CMK (cell line): Measurements from ENCODE around the gene IGF1R.

Source experiments
- DNase-seq: peaks from one replicate; pipeline ENCODE4 v3.0.0-alpha.2; 2010; ENCODE audit warnings: low read depth

Gene IGF1R

DNA sequence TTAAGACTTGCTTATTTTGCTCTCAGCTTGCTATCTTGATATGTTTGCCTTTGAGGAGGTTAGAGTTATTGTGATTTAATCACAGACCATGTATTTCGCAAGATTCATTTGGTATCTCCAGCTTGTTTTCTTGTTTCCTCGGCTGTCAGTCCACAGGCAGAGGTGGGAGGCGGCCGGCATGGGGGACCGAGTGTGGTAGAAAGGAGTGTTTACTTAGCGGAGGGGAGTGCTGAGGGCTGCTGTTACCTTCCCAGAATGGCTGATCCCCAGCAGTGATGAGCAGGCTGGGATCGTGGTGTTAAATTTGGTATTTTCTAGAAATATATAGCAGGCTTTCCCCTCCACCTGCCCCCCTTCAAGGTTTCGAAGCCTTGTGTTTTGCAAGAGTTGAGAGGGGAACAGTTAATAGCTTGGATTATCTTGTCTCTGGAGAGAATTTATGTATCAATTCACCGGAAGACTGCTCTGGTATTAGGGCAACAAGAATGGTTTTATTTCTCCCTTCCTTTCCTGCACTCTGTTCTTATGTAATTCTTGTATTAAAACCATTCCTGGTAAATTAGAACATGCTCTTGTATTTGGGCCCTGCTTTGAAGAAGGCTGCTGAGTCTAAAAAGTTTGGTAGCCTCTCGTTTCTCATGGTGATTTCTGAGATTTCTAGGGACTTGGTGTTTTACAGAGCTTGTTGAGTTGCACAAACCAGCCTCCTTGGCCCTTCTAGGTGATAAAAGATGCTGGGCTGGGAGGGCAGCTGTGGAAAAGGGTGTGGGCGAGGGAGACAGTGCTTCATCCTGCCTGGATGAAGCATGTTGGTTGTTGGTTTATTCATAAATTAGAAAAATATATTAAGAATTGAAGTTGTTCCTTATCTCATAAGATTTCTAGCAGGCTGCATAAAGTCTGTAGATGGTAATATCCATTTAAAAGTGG is 151.4 kb downstream of the IGF1R start:
- no peak for DNase-seq

DNA sequence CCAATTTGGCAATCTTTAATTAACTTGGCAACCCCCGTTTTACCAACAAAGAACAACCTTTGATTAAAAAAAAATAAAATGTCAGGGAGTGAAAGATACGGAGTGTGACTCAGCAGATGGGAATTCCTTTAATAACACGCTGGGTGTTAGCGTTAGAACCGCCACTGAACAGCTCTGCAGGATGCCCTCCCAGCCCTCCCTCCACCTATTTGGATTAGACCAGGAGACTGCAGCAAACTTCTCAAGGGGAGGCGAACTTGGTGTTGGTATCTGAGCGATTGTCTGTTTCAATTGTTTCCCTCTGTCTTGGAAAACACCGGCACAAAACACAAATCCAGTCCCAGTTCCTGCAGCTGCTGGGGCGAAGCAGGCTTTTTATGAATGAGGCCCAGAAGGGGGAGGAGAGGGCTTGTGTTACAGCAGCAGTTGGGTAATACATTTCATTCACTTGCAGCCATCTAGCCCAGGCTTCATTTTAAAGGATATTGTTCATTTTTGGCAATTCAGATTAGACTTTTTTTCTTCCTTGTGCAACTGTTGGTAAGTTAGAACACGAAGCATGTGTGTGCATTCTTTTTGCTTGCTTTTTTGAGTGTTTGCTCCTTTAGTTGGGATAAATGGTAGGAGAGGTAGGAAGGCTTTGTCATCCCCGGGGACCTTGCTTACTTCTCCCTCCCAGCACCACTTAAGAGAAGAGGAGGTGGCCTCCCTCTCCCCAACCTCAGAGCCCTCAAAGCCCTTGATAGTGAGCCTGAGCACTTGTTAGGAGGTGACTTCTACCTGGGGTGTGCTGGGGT is 152.3 kb downstream of the IGF1R start:
- DNase-seq: no peak

DNA sequence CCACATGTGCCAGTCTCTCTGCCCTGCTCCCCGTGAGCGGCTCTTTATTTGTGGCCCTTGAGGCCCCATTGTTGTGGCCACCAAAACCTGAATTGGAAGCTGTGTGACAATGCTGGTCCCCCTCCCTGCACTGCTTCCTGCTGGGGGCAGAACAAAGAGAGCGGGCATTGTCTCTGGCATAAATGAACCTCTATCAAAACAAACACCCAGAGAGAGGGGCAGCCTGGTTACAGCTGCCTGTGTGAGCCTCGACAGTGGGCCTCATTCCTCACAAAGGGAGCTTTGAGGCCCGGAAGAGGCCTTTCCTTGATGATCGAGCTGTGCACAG is 152.9 kb downstream of the IGF1R start:
- DNase-seq: no peak

DNA sequence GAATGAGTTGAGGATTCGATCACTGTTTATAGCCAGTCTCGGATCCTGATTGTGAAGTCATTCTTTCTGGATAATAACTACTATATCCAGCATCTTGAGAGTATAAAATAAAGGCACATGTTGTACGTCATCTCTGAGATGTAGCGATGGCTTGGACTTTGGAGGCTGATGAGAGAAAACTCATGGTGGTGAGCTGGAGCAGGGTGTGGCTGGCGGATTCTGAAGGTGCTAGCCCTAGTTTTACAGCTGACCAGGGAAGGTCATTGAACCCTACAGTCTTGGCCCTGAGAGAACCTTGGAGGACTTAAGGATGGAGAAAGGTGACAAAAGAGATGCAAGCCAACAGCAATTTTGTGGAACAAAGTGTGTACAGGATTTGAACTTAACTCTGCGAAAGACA is 153.8 kb downstream of the IGF1R start:
- no peak for DNase-seq

DNA sequence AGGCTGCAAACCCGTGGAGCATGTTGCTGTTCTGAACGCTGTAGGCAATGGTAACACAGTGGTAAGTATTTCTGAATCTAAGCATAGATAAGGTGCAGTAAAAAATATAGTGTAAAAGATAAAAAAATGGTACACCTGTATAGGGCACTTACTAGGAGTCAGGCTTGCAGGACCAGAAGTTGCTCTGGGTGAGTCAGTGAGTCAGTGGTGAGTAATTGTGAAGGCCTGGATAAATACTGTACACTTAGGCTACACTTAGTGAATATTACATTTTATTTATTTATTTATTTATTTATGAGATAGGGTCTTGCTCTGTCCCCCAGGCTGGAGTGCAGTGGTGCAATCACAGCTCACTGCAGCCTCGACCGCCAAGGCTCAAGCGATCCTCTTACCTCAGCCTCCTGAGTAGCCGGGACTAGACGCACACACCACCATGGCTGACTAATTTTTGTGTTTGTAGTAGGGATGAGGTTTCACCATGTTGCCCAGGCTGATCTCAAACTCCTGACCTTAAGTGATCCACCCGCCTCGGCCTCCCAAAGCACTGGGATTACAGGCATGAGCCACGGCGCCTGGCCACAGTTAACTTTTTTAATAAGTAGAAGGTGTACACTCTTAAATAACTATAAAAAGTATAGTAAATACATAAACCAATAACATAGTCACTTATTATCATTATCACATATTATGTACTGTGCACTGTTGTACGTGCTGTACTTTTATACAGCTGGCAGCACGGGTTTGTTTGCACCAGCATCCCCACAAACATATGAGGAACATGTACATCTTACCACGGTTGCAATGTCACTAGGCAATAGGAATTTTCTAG is 155.1 kb downstream of the IGF1R start:
- no peak for DNase-seq

DNA sequence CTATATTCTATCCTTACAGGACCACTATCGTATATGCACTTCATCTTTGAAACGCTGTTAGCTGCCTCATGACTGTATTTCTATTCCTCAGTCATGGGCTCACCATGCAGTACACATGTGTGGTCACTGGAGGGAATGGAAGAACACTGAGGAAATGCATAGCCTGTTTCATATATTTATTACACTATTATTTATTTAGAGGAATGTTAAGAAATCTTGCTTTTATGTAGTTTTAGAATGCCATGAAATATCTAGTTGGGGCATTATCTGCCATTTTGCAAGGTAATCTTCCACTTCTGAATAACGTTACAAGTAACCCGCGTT is 155.7 kb downstream of the IGF1R start:
- no peak for DNase-seq

DNA sequence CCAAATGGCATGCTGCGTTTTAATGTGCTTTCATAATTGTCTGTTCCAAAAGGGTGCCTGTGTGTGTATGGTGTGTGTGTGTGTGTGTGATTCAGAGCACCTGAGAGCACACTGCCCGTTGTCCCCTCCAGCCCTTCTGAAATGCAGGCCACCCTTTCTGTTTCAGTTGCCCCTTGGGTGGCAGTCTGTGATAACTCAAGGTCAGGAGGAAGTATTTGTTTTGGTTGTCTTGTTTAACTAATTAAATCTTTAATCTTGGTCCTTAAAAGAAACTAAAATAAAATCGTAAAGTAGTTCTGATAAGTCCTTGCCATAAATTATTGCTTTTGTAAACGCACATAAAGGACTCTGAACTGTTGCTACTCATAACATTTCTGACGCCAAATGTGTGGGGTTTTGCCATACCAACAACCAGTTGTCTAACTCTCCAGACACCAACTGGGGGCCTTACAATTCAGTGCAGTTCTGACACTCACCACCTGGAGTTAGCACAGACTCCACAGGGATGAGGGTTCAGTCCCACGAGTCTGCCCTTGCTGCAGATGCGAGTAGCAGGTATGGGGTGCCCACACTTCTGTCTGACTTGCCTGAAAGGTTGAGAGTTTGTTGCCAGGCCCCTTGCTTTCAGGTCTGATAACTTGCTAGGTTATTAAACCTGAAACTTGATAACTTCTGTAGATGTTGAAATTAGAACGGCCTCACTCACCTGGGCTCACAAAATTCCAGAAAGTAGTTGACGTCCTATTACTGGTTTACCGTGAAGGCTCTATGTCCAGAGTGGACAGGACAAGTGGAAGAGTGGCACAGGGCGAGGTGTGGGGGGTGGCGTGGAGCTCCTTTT is 157.3 kb downstream of the IGF1R start:
- DNase-seq: no peak

DNA sequence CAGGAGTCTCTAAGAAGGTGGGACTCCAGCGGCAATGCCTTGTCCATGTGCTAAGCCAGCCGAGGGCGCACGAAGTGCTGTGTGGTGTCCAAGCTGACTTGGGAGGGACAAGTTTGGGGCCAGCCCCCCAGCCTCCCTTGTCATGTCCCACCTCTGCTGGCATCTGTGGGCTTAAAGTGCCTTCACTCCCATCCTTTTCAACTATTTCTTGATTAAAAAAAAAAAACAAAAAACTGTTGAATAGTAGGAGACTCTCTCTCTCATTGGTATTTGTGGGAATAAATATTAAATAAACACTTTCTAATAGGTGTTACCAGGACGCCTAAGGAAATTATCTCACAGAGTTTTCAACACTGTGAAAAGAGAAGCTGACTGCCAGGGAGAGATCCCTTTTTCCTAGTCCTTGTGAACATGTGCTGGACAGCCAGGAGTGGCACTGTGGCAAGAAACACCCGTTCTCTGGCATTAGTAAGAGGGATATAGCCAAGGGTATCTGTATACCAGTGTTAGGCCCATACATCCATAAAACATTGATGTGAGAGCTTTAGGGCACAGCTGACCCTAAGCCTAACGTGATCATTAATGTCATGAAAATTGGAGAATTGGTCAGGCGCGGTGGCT is 158.0 kb downstream of the IGF1R start:
- no peak for DNase-seq

DNA sequence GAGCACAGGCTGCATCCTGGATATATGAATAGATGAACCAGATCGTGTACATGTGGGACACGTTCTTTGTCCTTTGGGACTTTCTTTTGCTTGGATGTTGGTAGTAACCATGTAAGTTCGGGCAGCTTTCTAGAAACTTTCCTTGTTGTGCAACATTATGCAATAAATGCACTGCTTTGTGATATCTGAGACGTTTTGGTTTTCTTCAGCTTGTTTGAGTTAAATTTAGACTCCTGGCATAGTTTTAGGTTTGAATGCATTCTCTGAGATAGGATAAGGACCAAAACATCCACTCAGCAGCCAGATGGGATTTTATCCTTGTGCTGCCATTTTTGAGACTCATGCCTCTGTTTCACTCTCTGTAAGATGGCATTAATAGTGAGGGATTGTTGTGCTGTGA is 158.9 kb downstream of the IGF1R start:
- DNase-seq: no peak

DNA sequence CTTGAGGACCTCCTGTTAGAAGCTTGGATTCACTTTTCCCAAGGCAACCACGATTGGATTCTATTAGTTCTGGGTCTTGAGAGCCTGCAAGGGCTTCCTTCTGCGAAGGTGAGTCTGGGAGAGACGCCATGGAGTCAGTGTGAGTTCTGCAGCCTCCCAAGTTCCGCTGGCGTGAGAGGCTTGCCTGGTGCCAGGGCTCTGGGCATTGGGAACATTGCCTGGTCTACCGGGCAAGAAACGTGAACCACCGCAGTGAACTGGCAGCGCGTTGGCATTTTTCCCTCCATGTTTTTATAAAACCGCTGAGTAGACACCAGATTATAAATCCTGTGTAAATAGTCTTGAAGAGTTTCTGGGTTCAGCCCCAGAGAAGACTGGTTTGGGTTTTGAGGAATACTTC is 160.9 kb downstream of the IGF1R start:
- DNase-seq: no peak

DNA sequence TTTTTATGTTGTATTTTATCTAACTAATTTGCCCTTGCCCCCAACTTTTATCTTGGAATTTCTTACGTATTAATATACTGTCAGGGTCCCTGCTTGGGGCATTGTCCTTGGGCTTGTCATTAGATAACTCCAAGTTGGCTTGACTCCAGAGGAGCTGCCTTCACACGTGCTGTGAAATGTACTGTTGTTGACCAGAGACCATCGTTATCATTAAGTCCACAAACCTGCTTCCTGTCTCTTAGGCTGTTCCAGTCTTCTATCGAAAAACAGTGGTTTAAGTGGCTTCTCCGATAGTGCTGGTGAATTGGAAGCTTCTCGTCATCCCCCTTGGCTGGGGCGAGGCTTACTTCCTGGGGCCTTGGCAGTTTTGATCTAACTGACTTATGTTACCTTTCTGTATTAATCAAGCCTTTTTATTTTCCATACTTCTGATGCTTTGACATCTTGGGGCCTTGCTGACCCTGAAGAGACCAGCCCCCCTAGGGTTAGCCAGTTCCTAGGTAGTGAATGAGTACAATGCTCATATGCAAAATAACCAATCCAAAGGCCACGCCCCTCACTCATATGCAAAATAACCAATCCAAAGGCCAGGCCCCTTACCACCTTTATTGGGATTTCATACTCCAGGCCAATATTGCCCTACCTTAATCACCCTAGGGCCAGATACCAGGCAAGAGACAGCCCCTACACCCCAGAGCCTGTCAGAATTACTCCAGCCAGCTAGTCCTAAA is 164.5 kb downstream of the IGF1R start:
- DNase-seq: peak; percentile 96

DNA sequence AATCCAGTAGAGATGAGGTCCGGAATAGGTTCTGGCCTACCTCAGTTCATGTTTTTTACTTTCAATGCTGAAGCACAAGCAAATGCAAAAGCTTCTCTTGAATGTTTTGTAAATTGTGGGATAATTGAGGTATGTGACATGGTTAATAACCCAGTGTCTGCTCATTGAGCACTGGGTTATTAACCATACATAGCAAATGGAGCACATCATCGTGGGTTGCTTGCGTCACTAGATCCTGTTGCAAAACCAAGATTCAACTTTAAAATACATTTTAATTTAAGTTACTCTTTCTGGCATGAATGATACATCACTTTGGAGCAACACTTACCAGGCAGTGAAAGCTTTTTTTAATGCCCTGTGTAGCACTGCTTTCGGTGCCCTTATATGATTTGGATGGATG is 165.6 kb downstream of the IGF1R start:
- no peak for DNase-seq

DNA sequence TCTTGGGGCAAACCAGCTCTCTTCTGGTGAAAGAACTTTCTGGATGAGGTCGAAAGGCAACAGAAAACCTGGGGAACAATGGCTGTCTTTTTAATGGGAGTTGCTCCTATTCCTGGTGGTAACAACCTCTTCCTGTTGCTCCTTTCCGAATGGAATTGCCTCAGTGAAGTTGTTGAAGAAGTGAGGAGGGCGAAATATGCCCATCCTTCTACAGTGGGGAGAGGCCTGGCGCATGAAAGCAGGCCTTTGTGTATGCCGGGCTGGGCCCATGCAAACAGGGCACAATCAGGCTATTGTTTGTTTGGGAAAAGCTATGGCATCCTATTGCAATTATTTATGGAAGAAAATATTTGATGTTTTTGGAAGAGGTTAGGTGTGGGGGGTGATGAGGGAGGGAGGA is 166.9 kb downstream of the IGF1R start:
- no peak for DNase-seq

DNA sequence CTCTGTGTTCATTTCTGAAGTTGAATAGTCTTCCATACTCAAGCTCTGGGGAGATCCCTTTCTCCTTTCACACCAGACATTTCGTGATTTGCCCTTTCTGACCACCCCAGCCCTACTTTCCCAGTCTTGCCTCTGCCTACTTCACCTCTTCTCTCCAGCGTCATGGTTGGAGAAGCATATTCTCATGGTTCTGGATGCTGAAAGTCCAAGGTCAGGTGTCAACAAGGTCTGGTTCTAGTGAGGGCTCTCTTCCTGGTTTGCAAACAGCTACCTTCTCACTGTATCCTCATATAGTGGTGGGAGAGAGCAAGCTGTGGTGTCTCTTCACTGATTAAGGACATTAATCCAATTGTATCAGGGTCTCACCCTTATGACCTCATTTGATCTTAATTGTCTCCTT is 169.4 kb downstream of the IGF1R start:
- no peak for DNase-seq

DNA sequence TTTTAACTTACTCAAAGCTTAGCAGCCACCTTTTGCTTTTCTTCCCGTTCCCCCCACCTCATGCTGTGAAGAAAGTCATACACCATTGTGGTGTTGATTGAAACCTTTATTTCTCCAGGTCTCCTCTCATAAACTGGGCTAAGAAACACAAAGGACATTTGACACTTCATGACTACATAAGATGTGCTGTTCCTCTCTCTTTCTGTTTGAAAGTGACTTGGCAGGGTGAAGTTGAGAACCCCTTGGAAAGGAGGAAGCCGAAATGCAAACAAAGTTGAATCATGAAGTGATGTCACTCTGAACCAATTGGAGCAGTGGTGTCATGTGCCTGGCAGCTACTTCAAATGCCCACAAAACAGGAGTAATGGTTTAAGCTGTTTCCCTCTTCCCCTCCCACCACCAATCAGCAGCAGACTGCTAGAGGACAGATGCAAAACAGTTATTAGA is 174.7 kb downstream of the IGF1R start:
- DNase-seq: no peak

DNA sequence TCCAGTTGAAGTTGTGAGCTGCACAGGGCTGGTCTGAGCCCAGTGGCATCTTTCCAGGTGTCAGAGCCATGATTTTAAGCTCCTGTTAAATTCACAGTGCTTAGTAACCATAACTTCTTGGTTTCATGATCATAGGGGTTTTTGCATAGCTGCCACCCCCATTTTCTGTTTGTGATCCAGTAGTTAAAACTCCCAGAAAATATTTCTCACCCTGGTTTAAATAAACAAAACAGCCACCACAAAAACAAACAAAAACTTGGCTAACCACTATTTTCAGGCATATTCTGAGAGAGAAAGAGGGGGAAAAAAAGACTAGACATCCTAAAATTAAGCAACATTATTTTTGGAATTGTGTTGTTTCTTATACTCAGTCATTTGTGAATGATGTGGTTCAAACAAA is 175.3 kb downstream of the IGF1R start:
- DNase-seq: no peak

DNA sequence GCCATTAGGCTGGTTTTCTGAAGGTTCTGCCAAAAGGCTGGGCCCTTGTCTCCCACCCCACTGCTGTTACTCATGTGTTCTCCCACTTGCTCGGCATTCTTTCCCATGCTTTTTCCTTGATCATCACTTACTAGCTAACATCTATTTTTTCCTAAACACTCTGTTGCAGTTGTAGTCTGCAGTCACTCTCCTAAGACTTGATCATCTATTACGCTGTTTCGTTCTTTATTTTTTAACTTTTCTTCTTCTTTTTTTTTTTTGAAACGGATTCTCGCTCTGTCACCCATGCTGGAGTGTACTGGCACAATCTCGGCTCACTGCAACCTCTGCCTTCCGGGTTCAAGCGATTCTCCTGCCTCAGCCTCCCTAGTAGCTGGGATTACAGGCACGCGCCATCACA is 176.3 kb downstream of the IGF1R start:
- no peak for DNase-seq

DNA sequence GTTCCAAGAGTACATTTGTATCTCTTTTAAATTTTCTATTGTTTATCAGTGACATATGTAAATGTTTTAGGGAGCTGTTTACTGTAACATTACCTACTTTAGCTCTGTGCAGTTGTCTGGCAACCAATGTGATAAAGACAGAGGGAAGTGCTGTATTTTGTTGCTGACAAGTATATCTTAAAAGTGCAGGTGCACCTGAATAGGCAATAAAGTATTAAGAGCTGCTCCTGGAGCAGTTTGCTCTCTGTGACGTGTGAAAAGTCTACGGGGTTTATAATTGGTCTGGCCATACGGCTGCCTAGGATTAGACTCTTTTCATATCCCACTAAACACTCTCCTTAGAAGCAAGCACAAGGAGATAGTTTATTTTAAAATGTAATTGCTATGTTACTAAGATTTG is 178.3 kb downstream of the IGF1R start:
- DNase-seq: no peak

DNA sequence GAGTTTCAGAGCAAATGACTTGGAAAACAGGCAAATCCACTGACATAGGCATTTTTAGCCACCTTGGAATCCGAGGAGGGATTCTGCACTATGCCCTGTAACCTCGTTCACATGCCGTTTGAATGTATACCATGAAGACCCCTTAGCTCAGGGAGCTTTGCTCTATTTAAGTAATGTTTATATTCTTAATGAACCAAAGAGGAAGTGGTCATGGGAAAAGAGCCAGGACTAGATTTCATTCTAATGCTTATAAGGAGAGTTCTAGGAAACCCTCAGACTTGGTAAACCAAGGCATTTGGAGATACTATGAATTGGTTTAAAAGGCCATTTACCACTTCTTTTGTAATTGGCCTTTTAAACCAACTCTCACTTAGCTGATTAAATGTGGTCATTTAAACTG is 178.9 kb downstream of the IGF1R start:
- DNase-seq: no peak

DNA sequence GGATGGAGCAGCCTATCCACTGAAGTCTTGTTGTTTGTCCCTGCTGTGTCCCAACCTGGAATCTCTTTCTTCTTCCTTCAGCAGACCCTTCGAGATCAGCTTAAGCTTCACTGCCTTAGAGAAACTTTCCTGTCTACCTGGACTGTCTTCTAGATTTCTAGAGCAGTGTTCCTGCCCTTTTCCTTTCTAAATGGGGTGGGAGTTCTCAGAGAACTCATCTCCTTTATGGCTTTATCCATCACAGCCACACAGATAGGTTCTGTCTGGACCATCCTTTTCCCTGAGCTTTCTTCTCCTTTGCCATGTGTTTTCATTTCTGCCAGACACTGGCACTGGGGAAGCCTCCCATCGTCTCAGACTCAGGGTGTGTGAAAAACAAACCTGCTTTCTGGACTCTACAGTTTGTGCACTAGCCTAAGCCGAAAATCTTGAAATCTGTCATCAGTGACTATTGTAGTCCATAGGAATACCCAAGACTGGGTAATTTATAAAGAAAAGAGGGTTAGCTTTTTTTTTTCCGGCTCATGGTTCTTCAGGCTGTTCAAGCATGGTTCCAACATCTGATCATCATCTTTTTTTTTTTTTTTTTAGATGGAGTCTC is 181.8 kb downstream of the IGF1R start:
- no peak for DNase-seq
